Fibroblast of lung (primary cell): ENCODE measurements around the gene MYOM1. TPM values are rescaled to one million over a fixed set of nuclear protein-coding genes. Genes with fewer than 3 reads are reported as not detected.

Experiments used
- DNase-seq, 2 donors: peaks; one replicate each; pipeline versions ENCODE4 v3.0.0 to v3.0.0-alpha.2; 2010; ENCODE audit warnings: low read depth in 2 of 2
- H2AFZ ChIP-seq: 2 replicates; pipeline ENCODE4 v1.5.1; 2012; ENCODE audit warnings: low read length, control low read depth, inconsistent platforms
- H3K27ac ChIP-seq: 2 replicates; pipeline ENCODE4 v1.5.1; 2011; ENCODE audit warnings: low read length, control low read depth; ENCODE audit not compliant: insufficient read depth
- H3K27me3 ChIP-seq: 2 replicates; pipeline ENCODE4 v1.5.1; 2011; ENCODE audit warnings: mild to moderate bottlenecking, low read length; ENCODE audit not compliant: control insufficient read depth, insufficient read depth
- H3K36me3 ChIP-seq: 2 replicates; pipeline ENCODE4 v1.5.1; 2011; ENCODE audit warnings: low read length; ENCODE audit not compliant: control insufficient read depth, insufficient read depth
- H3K4me1 ChIP-seq: 2 replicates; pipeline ENCODE4 v1.5.1; 2011; ENCODE audit warnings: low read length; ENCODE audit not compliant: control insufficient read depth, insufficient read depth; ENCODE audit errors: extremely low read depth
- H3K4me2 ChIP-seq: 2 replicates; pipeline ENCODE4 v1.5.1; 2011; ENCODE audit warnings: low read length, control low read depth; ENCODE audit not compliant: insufficient read depth; ENCODE audit errors: extremely low read depth
- H3K4me3 ChIP-seq, 4 experiments: fragments of 200-600 bp in 1 of 4; sonication (generic) in 1 of 4; replicated peaks in 1 of 4; 2 replicates each; pipeline ENCODE4 v1.5.1; 2011 to 2016; ENCODE audit warnings: low read length in 4 of 4, low read depth in 3 of 4, mild to moderate bottlenecking in 3 of 4, control low read depth in 2 of 4, inconsistent platforms in 1 of 4, mixed read lengths in 1 of 4; ENCODE audit not compliant: insufficient read depth in 1 of 4; ENCODE audit errors: control extremely low read depth in 1 of 4
- H3K79me2 ChIP-seq: 2 replicates; pipeline ENCODE4 v1.5.1; 2012; ENCODE audit warnings: mild to moderate bottlenecking, low read length, inconsistent platforms; ENCODE audit not compliant: control insufficient read depth, insufficient read depth
- H3K9ac ChIP-seq: 2 replicates; pipeline ENCODE4 v1.5.1; 2011; ENCODE audit warnings: mild to moderate bottlenecking, low read length, control low read depth; ENCODE audit not compliant: insufficient read depth
- H3K9me3 ChIP-seq: 2 replicates; pipeline ENCODE4 v1.5.1; 2012; ENCODE audit warnings: low read depth, low read length; ENCODE audit not compliant: control insufficient read depth, insufficient read depth
- H4K20me1 ChIP-seq: 2 replicates; pipeline ENCODE4 v1.5.1; 2011; ENCODE audit warnings: low read length; ENCODE audit not compliant: control insufficient read depth, insufficient read depth; ENCODE audit errors: extremely low read depth
- EZH2 ChIP-seq: IDR thresholded peaks from 2 replicates; pipeline ENCODE4 v1.5.1; 2012; ENCODE audit warnings: low read length, control low read depth, mild to moderate bottlenecking; ENCODE audit errors: missing control alignments
- polyA plus RNA-seq, 2 donors: library from polyadenylated mRNA; depleted of rRNA in 1 of 2; stranded (reverse) in 1 of 2; unstranded in 1 of 2; fragments of >200 nt; gene quantifications; 2 replicates each; pipeline ENCODE4 v1.2.1, GENCODE V29; 2011 to 2012; ENCODE audit warnings: missing spikeins in 1 of 2
- total RNA-seq: library from RNA; depleted of rRNA; stranded (reverse); fragments of >200 nt; gene quantifications from 2 replicates; pipeline ENCODE4 v1.2.1, GENCODE V29; 2014
- TF ChIP-seq, protein P1 (sequence below), 2 donors: IDR thresholded peaks in 1 of 2; conservative IDR thresholded peaks in 1 of 2; 1 replicate in 1 of 2; 2 replicates in 1 of 2; pipeline ENCODE4 v1.5.1; 2011 to 2012; ENCODE audit warnings: low read length in 2 of 2, control low read depth in 1 of 2, inconsistent platforms in 1 of 2, low read depth in 1 of 2, mild to moderate bottlenecking in 1 of 2

Gene MYOM1
- total and polyA plus RNA-seq, 2 donors (not counting 1 experiment from before 2014, with no cell fraction given): 0.07 to 0.83 TPM

DNA sequence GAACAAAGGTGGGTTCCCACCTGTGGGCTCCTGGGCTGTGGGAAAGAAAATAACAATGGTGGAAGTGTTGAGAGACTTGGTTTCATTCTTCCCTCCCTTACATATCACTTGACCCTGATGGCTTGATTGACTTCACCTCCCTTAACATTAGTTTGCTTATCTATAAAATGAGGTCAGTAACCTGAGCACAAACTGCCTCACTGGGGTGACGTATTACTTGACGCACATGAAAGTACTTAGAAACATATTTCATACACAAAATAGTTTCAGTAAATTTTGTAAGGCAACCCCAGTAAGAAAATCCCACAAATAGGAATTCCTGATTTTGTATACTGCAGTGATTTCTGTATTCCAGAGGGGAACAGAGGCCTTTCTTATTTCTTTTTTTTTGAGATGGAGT, 177.4 kb downstream of the MYOM1 start:
- Histone ChIP-seq H3K4me3 (no peak overlapping the region), H3K9me3 (no peaks in the 10 kb centered on the region), H3K27ac (no peak overlapping the region), H2AFZ (no peak overlapping the region), H3K27me3 (no peaks in the 10 kb centered on the region), H3K79me2 (no peaks in the 10 kb centered on the region), H4K20me1 (no peaks in the 10 kb centered on the region), H3K36me3 (no peaks in the 10 kb centered on the region), H3K9ac (no peak overlapping the region), H3K4me1 (no peaks in the 10 kb centered on the region), H3K4me2 (no peak overlapping the region)
- TF ChIP-seq, protein P1, sequence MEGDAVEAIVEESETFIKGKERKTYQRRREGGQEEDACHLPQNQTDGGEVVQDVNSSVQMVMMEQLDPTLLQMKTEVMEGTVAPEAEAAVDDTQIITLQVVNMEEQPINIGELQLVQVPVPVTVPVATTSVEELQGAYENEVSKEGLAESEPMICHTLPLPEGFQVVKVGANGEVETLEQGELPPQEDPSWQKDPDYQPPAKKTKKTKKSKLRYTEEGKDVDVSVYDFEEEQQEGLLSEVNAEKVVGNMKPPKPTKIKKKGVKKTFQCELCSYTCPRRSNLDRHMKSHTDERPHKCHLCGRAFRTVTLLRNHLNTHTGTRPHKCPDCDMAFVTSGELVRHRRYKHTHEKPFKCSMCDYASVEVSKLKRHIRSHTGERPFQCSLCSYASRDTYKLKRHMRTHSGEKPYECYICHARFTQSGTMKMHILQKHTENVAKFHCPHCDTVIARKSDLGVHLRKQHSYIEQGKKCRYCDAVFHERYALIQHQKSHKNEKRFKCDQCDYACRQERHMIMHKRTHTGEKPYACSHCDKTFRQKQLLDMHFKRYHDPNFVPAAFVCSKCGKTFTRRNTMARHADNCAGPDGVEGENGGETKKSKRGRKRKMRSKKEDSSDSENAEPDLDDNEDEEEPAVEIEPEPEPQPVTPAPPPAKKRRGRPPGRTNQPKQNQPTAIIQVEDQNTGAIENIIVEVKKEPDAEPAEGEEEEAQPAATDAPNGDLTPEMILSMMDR (conservative IDR thresholded peaks at IDR 0.05 in 1 of 2, IDR thresholded peaks at IDR 0.05 in 1 of 2; ENCODE audit: low read depth in 1 of 2, low read length in 2 of 2): no peak
- no peak for TF ChIP-seq EZH2
- no peak for DNase-seq

DNA sequence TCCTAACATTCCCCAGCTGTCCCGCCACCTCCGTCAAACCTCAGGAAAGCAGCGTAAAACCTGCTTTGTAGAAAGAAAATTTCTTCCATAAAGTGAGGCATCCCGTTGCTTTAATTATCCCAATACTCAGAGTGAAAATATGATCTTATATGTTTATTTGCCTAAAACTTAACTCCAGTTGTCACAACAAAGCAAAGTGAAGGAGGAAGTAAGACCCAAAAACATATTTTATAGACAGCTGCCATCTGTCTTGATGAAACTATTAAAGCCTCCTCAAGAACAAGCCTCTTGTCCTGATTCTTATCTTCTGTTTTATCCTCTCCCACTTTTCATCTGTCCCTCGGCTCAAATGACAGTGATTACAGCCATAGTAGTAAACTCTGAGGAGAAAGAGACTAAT, 177.9 kb downstream of the MYOM1 start:
- no peak for TF ChIP-seq EZH2
- TF ChIP-seq, protein P1 (conservative IDR thresholded peaks at IDR 0.05 in 1 of 2, IDR thresholded peaks at IDR 0.05 in 1 of 2; ENCODE audit: low read depth in 1 of 2, low read length in 2 of 2): no peak

DNA sequence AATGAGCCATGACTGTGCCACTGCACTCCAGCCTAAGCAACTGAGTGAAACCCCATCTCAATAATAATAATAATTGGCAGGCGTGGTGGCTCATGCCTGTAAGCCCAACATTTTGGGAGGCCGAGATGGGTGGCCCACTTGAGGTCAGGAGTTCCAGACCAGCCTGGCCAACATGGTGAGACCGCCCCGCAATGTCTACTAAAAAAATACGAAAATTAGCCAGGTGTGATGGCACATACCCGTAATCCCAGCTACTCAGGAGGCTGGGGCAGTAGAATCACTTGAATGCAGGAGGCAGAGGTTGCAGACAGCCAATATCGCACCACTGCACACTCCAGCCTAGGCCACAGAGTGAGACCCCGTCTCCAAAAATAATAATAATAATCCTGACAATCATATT, 178.9 kb downstream of the MYOM1 start:
- Histone ChIP-seq H4K20me1 (no peaks in the 10 kb centered on the region), H2AFZ (no peak overlapping the region), H3K27me3 (no peaks in the 10 kb centered on the region), H3K36me3 (no peaks in the 10 kb centered on the region), H3K4me3 (no peak overlapping the region), H3K79me2 (no peaks in the 10 kb centered on the region), H3K4me2 (no peak overlapping the region), H3K9ac (no peak overlapping the region), H3K9me3 (no peaks in the 10 kb centered on the region), H3K27ac (no peak overlapping the region), H3K4me1 (no peaks in the 10 kb centered on the region)
- no peak for DNase-seq
- no peak for TF ChIP-seq EZH2
- TF ChIP-seq, protein P1 (conservative IDR thresholded peaks at IDR 0.05 in 1 of 2, IDR thresholded peaks at IDR 0.05 in 1 of 2; ENCODE audit: low read depth in 1 of 2, low read length in 2 of 2): no peak

More for the DNA sequence above, 177.9 kb downstream of the MYOM1 start:
- H3K79me2 ChIP-seq: no peaks in the 10 kb centered on the region
- no peak overlapping the region for H2AFZ ChIP-seq
- DNase-seq: no peak
- no peak overlapping the region for H3K27ac ChIP-seq
- H3K27me3 ChIP-seq: no peaks in the 10 kb centered on the region
- no peaks in the 10 kb centered on the region for H4K20me1 ChIP-seq
- no peak overlapping the region for H3K4me2 ChIP-seq
- no peaks in the 10 kb centered on the region for H3K9me3 ChIP-seq
- H3K4me1 ChIP-seq: no peaks in the 10 kb centered on the region
- H3K9ac ChIP-seq: no peak overlapping the region
- H3K36me3 ChIP-seq: no peaks in the 10 kb centered on the region
- no peak overlapping the region for H3K4me3 ChIP-seq
